HG02981 (cell line): ENCODE results near the gene SPATA31C2.
"Not testable (repeated sequence)": the region's sequence is repeated elsewhere in the genome, so short reads cannot be mapped to it uniquely, and the experiment has no call there.

Experiments used
- ATAC-seq: cut with Tn5 transposase; IDR thresholded peaks from one replicate; pipeline ENCODE4 v1.9.1; 2021; ENCODE audit warnings: mild to moderate bottlenecking, moderate library complexity; ENCODE audit not compliant: unreplicated experiment

SPATA31C2 gene

GRCh38 chr9:88138375-88138774 lies at the start of gene SPATA31C2:
Gene SPATA31C2 (minus strand): TSS chr9:88138475. CDS start chr9:88138446, 29 bp downstream.
- not testable (repeated sequence) for ATAC-seq

- ATAC-seq = no peak
These were observed 49.4 kb upstream of the SPATA31C2 start for GRCh38 chr9:88187631-88188030.

GRCh38 chr9:88186495-88187110 lies 48.3 kb upstream of the SPATA31C2 start:
- no peak for ATAC-seq

GRCh38 chr9:88184976-88185375 lies 46.7 kb upstream of the SPATA31C2 start:
- ATAC-seq = no peak

DNA sequence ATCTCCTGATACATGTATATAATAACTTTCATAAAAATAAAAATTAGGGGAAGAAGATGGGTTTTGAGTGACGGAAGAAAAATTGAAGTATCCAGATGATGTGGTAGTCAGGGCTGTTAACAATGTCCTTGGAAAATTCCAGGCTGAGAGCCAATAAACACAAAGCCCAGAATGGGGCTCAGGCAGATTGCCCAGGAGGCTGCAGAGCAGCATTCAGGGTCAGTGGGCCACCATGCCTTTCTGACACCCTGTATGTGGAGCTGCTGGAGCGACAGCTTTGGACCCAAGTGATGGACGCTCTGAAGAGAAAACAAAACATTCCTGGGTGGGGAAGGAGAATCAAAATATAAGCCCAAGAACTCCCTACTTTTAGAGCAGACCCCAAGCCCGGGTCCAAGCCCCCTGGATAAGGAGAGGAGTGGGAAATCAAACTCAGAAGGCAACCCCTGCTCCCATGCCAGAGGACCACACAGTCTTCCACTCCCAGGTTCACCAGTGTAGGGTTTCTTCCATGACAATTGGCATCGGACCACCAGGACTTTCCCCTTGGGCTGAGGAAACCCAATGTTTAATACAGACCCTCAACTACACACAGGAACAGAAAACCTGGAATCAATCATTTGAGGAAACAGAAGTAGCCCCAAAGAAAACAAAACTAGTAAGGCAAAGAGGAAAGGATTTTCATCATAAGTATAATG lies 45.7 kb upstream of the SPATA31C2 start:
- no peak for ATAC-seq

DNA sequence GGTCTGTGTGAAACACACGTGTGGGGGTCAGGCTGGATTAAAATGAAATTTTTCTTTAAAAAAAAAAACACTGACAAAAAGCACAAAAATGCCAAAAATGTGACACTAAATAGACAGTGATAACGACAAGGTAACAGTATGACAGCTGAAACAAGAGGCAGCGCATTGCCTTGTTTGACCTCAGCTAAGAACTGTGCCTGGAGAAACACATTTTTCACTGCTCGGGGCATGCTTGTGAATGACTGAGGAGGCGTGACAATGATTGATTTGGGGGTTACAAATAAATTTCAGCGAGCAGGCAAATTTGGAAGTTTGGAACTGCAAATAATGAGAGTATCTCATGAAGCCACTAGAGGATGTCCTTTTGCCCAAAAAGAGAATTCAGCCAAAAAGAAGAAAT lies 44.2 kb upstream of the SPATA31C2 start:
- no peak for ATAC-seq

- ATAC-seq = no peak
These were observed 41.9 kb upstream of the SPATA31C2 start for GRCh38 chr9:88180081-88180765.

GRCh38 chr9:88179062-88179521 lies 40.8 kb upstream of the SPATA31C2 start:
- no peak for ATAC-seq

GRCh38 chr9:88178641-88179040 lies 40.4 kb upstream of the SPATA31C2 start:
- ATAC-seq = no peak

GRCh38 chr9:88177371-88177770 lies 39.1 kb upstream of the SPATA31C2 start:
- ATAC-seq = no peak

DNA sequence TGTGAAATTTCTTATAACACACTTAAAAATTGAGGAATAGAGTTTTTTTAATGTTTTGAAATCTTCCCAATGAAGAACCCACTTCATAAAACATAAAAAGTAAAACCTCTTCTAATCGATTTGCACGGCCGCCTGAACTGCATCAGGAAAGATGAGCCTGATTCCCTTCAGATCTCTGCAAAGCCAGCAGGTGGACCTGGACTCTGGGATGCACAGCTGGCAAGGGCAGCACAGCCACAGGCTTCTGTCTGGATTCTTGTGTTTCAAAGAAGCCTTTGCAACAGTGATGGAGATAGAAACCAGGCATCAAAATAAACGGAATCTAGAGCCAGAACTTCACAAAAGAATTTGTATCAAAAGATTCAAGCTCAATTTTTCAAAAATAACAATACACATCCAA lies 36.0 kb upstream of the SPATA31C2 start:
- ATAC-seq = no peak

GRCh38 chr9:88173378-88173999 lies 35.2 kb upstream of the SPATA31C2 start:
- no peak for ATAC-seq

- no peak for ATAC-seq
These were observed 31.4 kb upstream of the SPATA31C2 start for GRCh38 chr9:88169700-88170099.

GRCh38 chr9:88168564-88168963 lies 30.3 kb upstream of the SPATA31C2 start:
- no peak for ATAC-seq

- no peak for ATAC-seq
These were observed 28.4 kb upstream of the SPATA31C2 start for GRCh38 chr9:88166660-88167059.

GRCh38 chr9:88164850-88165249 lies 26.6 kb upstream of the SPATA31C2 start:
- no peak for ATAC-seq

DNA sequence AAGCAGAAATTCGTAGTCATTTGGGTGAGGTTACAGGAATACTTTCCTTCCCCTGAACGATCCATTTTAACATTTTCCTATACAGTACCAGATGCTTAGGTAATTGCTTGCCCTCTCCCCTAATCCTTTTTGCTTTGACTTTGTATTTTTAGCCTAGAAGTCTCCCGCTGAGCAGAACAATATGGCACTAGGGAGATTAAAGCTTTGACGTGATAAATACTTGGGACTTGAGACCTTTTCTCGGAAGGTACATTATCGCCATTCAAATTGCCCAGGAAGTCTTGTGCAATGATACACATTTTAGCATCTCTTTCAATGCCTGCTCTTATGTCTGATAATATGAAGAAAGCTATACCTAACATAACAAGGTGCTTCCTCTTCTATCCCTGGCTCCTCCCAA lies 22.9 kb upstream of the SPATA31C2 start:
- ATAC-seq = no peak

- no peak for ATAC-seq
These were observed 5.8 kb upstream of the SPATA31C2 start for GRCh38 chr9:88143957-88144625.

- no peak for ATAC-seq
These were observed 4.9 kb upstream of the SPATA31C2 start for GRCh38 chr9:88143179-88143578.

DNA sequence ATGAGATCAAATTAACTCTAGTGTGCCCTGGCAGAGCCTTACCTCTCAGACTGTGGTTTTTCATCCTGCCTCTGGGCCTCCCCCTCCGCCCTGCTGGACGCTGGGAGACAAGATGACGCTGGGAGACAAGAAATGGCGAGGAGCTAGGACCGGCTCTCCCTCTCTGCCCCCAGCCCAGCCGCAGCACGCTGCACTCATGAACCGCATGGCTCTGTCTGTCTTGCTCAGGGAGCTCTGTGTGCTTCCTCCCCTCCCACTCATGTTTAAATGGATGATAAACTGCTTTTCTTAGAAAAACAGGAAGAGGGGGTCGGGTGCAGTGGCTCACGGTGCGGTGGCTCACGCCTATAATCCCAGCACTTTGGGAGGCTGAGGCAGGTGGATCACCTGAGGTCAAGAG lies 4.7 kb downstream of the SPATA31C2 start:
- not testable (repeated sequence) for ATAC-seq

- ATAC-seq = not testable (repeated sequence)
These were observed 8.7 kb downstream of the SPATA31C2 start for GRCh38 chr9:88129556-88129955.
